Astrocyte of the spinal cord (primary cell): Measurements from ENCODE around the gene KIF3B.
A peak's percentile ranks its signal among the peaks of the same experiment; 100 is the strongest.
"Not testable (repeated sequence)": the region's sequence is repeated elsewhere in the genome, so short reads cannot be mapped to it uniquely, and the experiment has no call there.

Source experiments
- DNase-seq: peaks from one replicate; pipeline ENCODE4 v3.0.0; 2011; ENCODE audit warnings: low read depth, low spot score
- H3K4me3 ChIP-seq: 2 replicates; pipeline ENCODE4 v1.5.1; 2011; ENCODE audit warnings: low read depth, mild to moderate bottlenecking, low read length, moderate library complexity
- in situ Hi-C: cut with HindIII; loops from 2 replicates; pipeline ENCODE4 v1.10.0; 2017; ENCODE audit warnings: low sequenced_read_pairs
- TF ChIP-seq, protein P1 (sequence below): IDR thresholded peaks from 2 replicates; pipeline ENCODE4 v1.5.1; 2012; ENCODE audit warnings: low read depth, mild to moderate bottlenecking, low read length, inconsistent platforms

The KIF3B gene

DNA sequence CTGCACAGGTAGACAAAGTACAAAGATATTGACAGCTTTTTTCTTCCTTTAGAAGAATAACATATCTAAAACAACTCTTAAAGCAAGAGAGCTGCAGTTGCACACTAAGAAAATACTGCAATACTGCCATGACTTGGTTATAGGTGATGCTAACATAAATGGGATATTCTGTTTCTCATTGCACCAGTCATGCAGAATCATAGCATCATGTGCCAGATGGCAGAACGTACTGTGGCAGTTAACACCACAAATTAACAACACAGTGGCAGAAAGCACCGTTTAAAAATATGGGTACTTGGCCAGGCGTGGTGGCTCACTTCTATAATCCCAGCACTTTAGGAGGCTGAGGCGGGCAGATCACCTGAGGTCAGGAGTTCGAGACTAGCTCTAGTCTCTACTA lies 88.1 kb downstream of the KIF3B start:
- in situ Hi-C loops: no loop called here
- DNase-seq: no peak
- TF ChIP-seq, protein P1, sequence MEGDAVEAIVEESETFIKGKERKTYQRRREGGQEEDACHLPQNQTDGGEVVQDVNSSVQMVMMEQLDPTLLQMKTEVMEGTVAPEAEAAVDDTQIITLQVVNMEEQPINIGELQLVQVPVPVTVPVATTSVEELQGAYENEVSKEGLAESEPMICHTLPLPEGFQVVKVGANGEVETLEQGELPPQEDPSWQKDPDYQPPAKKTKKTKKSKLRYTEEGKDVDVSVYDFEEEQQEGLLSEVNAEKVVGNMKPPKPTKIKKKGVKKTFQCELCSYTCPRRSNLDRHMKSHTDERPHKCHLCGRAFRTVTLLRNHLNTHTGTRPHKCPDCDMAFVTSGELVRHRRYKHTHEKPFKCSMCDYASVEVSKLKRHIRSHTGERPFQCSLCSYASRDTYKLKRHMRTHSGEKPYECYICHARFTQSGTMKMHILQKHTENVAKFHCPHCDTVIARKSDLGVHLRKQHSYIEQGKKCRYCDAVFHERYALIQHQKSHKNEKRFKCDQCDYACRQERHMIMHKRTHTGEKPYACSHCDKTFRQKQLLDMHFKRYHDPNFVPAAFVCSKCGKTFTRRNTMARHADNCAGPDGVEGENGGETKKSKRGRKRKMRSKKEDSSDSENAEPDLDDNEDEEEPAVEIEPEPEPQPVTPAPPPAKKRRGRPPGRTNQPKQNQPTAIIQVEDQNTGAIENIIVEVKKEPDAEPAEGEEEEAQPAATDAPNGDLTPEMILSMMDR: no peak
- H3K4me3 ChIP-seq: no peak overlapping the region

DNA sequence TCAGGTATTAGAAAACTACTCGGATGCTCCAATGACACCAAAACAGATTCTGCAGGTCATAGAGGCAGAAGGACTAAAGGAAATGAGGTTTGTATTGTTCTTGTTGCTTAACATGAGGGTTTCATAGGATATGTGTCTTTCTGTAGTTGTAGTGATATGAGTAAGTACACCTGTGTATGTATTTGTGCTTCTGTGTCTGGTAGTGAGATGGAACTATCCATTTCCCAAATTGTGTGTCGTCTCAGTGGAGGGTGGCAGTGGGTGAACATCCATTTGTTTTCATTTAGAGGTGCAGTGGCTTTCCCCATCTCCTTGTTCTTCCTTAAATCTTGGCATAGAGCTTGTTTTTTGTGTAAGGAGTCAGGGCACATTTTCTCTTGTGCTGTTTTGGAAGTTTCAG lies 88.9 kb downstream of the KIF3B start:
- DNase-seq: no peak
- in situ Hi-C loops: no loop called here
- no peak overlapping the region for H3K4me3 ChIP-seq
- TF ChIP-seq, protein P1: no peak

DNA sequence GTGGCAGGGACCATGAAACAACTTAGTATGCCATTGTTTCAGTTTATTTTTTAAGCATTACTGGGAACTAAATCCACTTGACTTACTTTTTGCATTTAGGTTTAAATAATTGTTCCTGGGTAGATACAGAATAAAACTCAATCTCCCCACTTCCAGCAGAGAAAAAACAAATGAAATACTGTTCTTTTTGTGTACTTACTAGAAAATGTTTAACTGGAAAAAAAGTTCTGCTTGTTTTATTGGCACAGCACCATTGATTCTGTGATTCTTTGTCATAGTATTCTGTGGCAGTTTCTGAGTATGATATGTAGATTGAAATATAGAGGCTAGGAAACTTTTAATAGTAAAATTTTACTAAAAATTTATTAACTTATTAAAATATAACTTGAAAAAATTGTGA lies 90.9 kb downstream of the KIF3B start:
- in situ Hi-C loops: no loop called here
- TF ChIP-seq, protein P1: no peak
- DNase-seq: no peak
- H3K4me3 ChIP-seq: no peak overlapping the region

DNA sequence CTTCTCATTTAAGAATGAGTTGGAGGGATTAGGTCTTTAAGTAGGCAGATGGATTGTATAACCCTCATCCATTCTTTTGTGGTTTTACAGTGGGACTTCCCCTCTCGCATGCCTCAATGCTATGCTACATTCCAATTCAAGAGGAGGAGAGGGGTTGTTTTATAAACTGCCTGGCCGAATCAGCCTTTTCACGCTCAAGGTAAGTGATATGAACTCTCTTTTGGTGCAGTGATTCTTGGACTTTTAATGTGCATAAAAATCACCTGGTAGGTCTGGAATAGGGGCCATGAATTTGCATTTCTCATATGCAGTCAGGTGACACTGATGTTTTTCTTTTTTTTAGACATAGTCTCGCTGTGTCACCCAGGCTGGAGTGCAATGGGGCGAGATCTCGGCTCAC lies 91.5 kb downstream of the KIF3B start:
- TF ChIP-seq, protein P1: no peak
- peak; percentile 32 for DNase-seq
- in situ Hi-C loops: no loop called here
- no peak overlapping the region for H3K4me3 ChIP-seq

DNA sequence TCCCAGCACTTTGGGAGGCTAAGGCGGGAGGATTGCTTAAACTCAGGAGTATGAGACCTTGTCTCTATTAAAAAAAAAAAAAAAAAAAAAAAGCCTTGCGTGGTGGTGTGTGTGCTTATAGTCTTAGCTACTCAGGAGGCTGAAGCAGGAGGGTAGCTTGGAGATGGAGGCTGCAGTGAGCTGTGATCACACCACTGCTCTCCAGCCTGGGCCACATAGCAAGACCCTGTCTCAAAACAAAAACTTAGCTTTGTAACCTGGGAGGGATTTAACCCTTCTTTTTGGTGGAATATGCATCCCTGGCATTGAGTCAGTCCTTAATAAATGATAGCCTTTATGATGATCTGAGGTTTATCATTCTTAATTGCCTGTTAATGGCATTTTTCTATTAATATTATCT lies 93.4 kb downstream of the KIF3B start:
- no peak overlapping the region for H3K4me3 ChIP-seq
- TF ChIP-seq, protein P1: no peak
- no peak for DNase-seq
- in situ Hi-C loops: no loop called here

DNA sequence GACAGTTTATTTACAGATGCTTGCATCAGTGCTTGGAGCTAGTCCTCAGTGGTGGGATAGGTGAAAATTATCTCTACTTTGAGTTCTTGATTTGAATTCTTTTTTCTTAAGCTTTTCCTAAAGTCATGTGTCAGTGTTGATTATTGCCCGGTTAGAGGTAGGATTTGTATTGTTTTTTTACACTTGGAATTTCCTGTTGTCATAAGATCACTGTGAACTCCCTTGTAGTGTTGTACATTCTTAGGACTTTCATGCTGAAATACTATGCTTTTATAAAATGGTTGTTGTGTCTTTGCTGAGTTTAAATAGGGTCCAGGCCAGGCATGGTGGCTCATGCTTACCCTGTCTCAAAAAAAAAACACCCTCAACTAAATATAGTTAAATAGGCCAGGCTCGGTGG lies 101.0 kb downstream of the KIF3B start:
- TF ChIP-seq, protein P1: no peak
- in situ Hi-C loops: no loop called here

DNA sequence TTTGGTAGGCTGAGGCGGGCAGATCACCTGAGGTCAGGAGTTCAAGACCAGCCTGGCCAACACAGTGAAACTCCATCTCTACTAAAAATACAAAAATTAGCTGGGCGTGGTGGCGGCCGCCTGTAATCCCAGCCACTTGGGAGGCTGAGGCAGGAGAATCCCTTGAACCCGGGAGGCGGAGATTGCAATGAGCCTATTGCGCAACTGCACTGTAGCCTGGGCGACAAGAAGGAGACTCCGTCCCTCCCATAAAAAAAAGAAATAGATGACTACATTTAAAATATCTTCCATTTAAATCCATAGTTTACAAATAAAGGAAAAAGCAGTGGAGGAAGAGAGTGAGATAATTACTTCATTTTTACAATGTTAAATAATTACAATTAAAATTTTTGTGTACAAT lies 102.6 kb downstream of the KIF3B start:
- H3K4me3 ChIP-seq, in situ Hi-C loops, DNase-seq: not testable (repeated sequence)

More for the DNA sequence above, 101.0 kb downstream of the KIF3B start:
- H3K4me3 ChIP-seq: no peak overlapping the region
- DNase-seq: peak; percentile 29
